BLaER1 (cell line): ENCODE data around the gene DUXA.
"Not testable (repeated sequence)": the region's sequence is repeated elsewhere in the genome, so short reads cannot be mapped to it uniquely, and the experiment has no call there.

Experiments
- H3K27ac ChIP-seq: shearing (Covaris generic); formaldehyde crosslinking; 2 replicates; pipeline ENCODE4 v1.8.1; 2022
- H3K27me3 ChIP-seq: shearing (Covaris generic); formaldehyde crosslinking; 2 replicates; pipeline ENCODE4 v1.8.1; 2022
- H3K36me3 ChIP-seq: shearing (Covaris generic); formaldehyde crosslinking; 2 replicates; pipeline ENCODE4 v1.8.1; 2022
- H3K4me1 ChIP-seq: shearing (Covaris generic); formaldehyde crosslinking; 2 replicates; pipeline ENCODE4 v1.8.1; 2022
- H3K4me2 ChIP-seq: shearing (Covaris generic); formaldehyde crosslinking; 2 replicates; pipeline ENCODE4 v1.8.1; 2022
- H3K4me3 ChIP-seq: shearing (Covaris generic); formaldehyde crosslinking; 2 replicates; pipeline ENCODE4 v1.8.1; 2022
- H3K9ac ChIP-seq: shearing (Covaris generic); formaldehyde crosslinking; 2 replicates; pipeline ENCODE4 v1.8.1; 2022
- H3K9me3 ChIP-seq: shearing (Covaris generic); formaldehyde crosslinking; 2 replicates; pipeline ENCODE4 v1.8.1; 2022
- H4K20me1 ChIP-seq: shearing (Covaris generic); formaldehyde crosslinking; 2 replicates; pipeline ENCODE4 v1.8.1; 2022
- Cebpa-rat ChIP-seq: shearing (Covaris generic); IDR thresholded peaks from 2 replicates; pipeline ENCODE4 v1.8.1; 2022

DUXA gene

GRCh38 chr19:57167385-57167784 lies at the start of gene DUXA:
DUXA (minus strand) TSS chr19:57167485; CDS start chr19:57167443, 42 bp downstream.
- H3K4me2 ChIP-seq, result no peak within 1 kb of the TSS
- peaks cover 6% of the 10 kb centered on the region; the same call in 1 of the 2 replicates for H3K9me3 ChIP-seq
- TF ChIP-seq Cebpa-rat, result no peak
- no peak within 1 kb of the TSS for H3K9ac ChIP-seq
- H4K20me1 ChIP-seq, result no peaks in the 10 kb centered on the region
- H3K36me3 ChIP-seq, result no peaks in the 10 kb centered on the region
- H3K4me1 ChIP-seq, result peaks cover 9% of the 10 kb centered on the region
- no peaks in the 10 kb centered on the region for H3K27me3 ChIP-seq
- H3K4me3 ChIP-seq, result no peak within 1 kb of the TSS
- H3K27ac ChIP-seq, result no peak within 1 kb of the TSS

DNA sequence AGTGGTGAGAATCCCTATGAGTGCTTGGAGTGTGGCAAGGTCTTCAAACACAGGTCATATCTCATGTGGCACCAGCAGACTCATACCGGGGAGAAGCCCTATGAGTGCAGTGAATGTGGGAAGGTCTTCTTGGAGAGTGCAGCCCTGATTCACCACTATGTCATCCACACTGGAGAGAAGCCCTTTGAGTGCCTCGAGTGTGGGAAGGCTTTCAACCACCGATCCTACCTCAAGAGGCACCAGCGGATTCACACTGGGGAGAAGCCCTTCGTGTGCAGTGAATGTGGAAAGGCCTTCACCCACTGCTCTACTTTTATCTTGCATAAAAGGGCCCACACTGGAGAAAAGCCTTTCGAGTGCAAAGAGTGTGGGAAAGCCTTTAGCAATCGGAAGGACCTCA lies 44.8 kb upstream of the DUXA start:
- Histone ChIP-seq H3K36me3 (peaks cover 84% of the 10 kb centered on the region), H3K27ac (no peak overlapping the region), H3K4me2 (no peak overlapping the region), H3K4me3 (no peak overlapping the region), H3K27me3 (no peaks in the 10 kb centered on the region), H3K9me3 (no peaks in the 10 kb centered on the region), H3K9ac (no peak overlapping the region), H3K4me1 (no peaks in the 10 kb centered on the region), H4K20me1 (peaks cover 90% of the 10 kb centered on the region)
- TF ChIP-seq Cebpa-rat, result no peak

- no peak overlapping the region for H3K27ac ChIP-seq
- no peak overlapping the region for H3K4me3 ChIP-seq
- H3K27me3 ChIP-seq, result no peaks in the 10 kb centered on the region
- H3K4me2 ChIP-seq, result no peak overlapping the region
- TF ChIP-seq Cebpa-rat, result no peak
- no peaks in the 10 kb centered on the region for H3K9me3 ChIP-seq
- no peaks in the 10 kb centered on the region for H3K4me1 ChIP-seq
- H3K36me3 ChIP-seq, result peaks cover 84% of the 10 kb centered on the region
- H4K20me1 ChIP-seq, result peaks cover 84% of the 10 kb centered on the region
- H3K9ac ChIP-seq, result no peak overlapping the region
Observed at GRCh38 chr19:57210381-57210780, 43.1 kb upstream of the DUXA start.

GRCh38 chr19:57202160-57202559 lies 34.9 kb upstream of the DUXA start:
- Histone ChIP-seq H3K27me3 (no peaks in the 10 kb centered on the region), H3K4me1 (no peaks in the 10 kb centered on the region), H3K27ac (no peak overlapping the region), H3K4me3 (no peak overlapping the region), H3K36me3 (peaks cover 95% of the 10 kb centered on the region), H3K9ac (no peak overlapping the region), H3K9me3 (no peaks in the 10 kb centered on the region), H3K4me2 (no peak overlapping the region), H4K20me1 (peaks cover 67% of the 10 kb centered on the region)
- no peak for TF ChIP-seq Cebpa-rat

GRCh38 chr19:57197874-57198273 lies 30.6 kb upstream of the DUXA start:
- H3K36me3 ChIP-seq, result peaks cover 98% of the 10 kb centered on the region
- H4K20me1 ChIP-seq, result peaks cover 44% of the 10 kb centered on the region

GRCh38 chr19:57192993-57193392 lies 25.7 kb upstream of the DUXA start:
- peaks cover 55% of the 10 kb centered on the region for H3K36me3 ChIP-seq
- H4K20me1 ChIP-seq, result peaks cover 24% of the 10 kb centered on the region; the same call in 1 of the 2 replicates
- H3K9ac ChIP-seq, result peak overlapping the region; percentile 92; the same call in 1 of the 2 replicates
- H3K4me3 ChIP-seq, result peak overlapping the region; percentile 98; the same call in 1 of the 2 replicates
- TF ChIP-seq Cebpa-rat, result no peak
- H3K27ac ChIP-seq, result no peak overlapping the region
- H3K4me2 ChIP-seq, result peak overlapping the region; percentile 93
- H3K9me3 ChIP-seq, result peaks cover 45% of the 10 kb centered on the region
- H3K4me1 ChIP-seq, result peaks cover 20% of the 10 kb centered on the region
- no peaks in the 10 kb centered on the region for H3K27me3 ChIP-seq

More at GRCh38 chr19:57197874-57198273, 30.6 kb upstream of the DUXA start:
- not testable (repeated sequence) for H3K27ac ChIP-seq, H3K4me2 ChIP-seq, H3K4me3 ChIP-seq, H3K4me1 ChIP-seq, H3K27me3 ChIP-seq, H3K9ac ChIP-seq
- peaks cover 13% of the 10 kb centered on the region for H3K9me3 ChIP-seq

GRCh38 chr19:57192077-57192420 lies 24.8 kb upstream of the DUXA start:
- Histone ChIP-seq H3K4me3 (peak overlapping the region; percentile 98), H3K36me3 (peaks cover 51% of the 10 kb centered on the region), H3K27me3 (no peaks in the 10 kb centered on the region), H3K4me2 (peak overlapping the region; percentile 93), H3K9ac (peak overlapping the region; percentile 92), H4K20me1 (peaks cover 24% of the 10 kb centered on the region; the same call in 1 of the 2 replicates), H3K9me3 (peaks cover 55% of the 10 kb centered on the region), H3K27ac (peak overlapping the region; percentile 88), H3K4me1 (peaks cover 20% of the 10 kb centered on the region)
- TF ChIP-seq Cebpa-rat, result no peak

DNA sequence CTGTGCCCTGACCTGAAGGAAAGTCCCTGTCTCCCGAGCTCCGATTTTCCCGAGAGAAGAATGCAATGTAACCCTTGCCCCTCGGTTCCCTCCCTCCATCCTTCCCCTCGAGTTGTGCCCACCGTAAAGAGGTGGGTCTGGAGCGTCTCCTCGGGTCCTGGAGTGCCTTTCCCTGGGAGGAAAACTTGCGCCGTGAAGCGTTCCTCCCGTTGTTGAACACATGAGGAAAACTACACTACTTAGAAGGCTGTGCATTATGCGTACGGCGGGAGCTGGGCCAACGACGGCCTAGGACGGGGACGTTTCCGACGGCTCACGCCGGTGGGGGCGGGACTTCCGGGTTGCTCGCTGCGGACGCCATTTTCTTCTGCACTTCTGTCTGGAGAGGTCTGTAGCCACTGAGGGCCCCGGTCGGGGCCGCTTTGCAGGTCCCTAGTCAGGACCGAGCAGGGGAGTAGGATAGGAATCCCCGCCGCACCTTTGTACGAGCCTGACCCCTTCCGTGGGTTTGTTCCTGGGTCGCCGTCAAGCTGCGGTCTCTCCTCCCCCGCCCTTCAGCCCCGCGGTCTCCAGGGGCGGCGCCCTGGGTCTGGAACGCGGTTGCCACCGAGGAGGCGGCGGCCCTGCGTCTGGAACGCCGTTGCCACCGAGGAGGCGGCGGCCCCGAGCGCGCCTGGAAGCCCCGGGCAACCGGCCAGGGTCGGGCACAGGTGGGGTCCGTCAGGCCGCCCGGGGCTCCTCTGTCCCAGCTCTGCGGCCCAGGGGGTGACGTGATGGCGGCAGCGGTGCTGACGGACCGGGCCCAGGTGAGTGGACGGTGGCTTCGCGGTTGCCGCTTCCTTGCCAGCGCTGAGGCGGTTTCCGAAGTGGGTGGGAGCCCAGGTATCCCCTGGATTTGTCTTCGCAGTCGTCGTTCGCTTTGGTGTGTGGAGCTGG lies 24.1 kb upstream of the DUXA start, which contains the start of gene ZNF264:
Gene ZNF264 (plus strand): TSS at position 360 of the 936 bp plus-strand sequence. CDS start 414 bp downstream, at position 774.
- Histone ChIP-seq H3K9me3 (peaks cover 61% of the 10 kb centered on the region), H3K27ac (peak within 1 kb of the TSS; percentile 88), H3K4me1 (peaks cover 20% of the 10 kb centered on the region), H4K20me1 (peaks cover 24% of the 10 kb centered on the region; the same call in 1 of the 2 replicates), H3K36me3 (peaks cover 49% of the 10 kb centered on the region), H3K9ac (peak within 1 kb of the TSS; percentile 92), H3K4me2 (peak within 1 kb of the TSS; percentile 93), H3K4me3 (peak within 1 kb of the TSS; percentile 98), H3K27me3 (no peaks in the 10 kb centered on the region)
- TF ChIP-seq Cebpa-rat, result no peak

DNA sequence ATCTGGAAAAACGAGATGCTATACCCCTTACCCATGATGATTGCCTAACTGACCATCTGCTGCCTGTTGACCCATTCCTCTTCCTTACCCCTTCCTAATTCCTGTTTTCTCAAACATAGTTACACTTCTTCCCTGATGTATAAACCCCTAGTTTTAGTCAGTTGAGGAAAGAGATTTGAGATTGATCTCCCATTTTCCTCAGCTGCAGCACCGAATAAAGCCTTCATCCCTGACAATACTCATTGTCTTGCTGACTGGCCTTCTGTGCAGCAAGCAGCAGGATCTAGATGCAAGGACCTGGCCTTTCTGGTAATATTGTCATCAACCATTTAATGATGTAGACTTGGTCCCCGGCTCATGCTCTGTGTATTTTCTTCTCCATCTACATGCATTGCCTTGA lies 23.0 kb upstream of the DUXA start:
- Histone ChIP-seq H3K27me3 (no peaks in the 10 kb centered on the region), H3K9ac (no peak overlapping the region), H3K4me3 (0 out of 2 replicates have a peak overlapping the region, but pooled peaks have one; percentile 98), H3K4me1 (peaks cover 27% of the 10 kb centered on the region), H3K9me3 (peaks cover 69% of the 10 kb centered on the region), H4K20me1 (peaks cover 24% of the 10 kb centered on the region; the same call in 1 of the 2 replicates), H3K36me3 (peaks cover 38% of the 10 kb centered on the region), H3K27ac (no peak overlapping the region), H3K4me2 (no peak overlapping the region)
- no peak for TF ChIP-seq Cebpa-rat

- peaks cover 19% of the 10 kb centered on the region for H3K4me1 ChIP-seq
- peaks cover 14% of the 10 kb centered on the region; the same call in 1 of the 2 replicates for H3K36me3 ChIP-seq
- no peaks in the 10 kb centered on the region for H4K20me1 ChIP-seq
- TF ChIP-seq Cebpa-rat, result no peak
- H3K9me3 ChIP-seq, result peaks cover 30% of the 10 kb centered on the region
- H3K27ac ChIP-seq, result no peak overlapping the region
- peak overlapping the region; percentile 72 for H3K4me2 ChIP-seq
- H3K4me3 ChIP-seq, result peak overlapping the region; percentile 64
- H3K27me3 ChIP-seq, result no peaks in the 10 kb centered on the region
- H3K9ac ChIP-seq, result 0 out of 2 replicates have a peak overlapping the region, but pooled peaks have one; percentile 3
Observed at GRCh38 chr19:57171551-57172081, 4.3 kb upstream of the DUXA start.
